ENCODE results near the gene COX19.

The COX19 gene

DNA sequence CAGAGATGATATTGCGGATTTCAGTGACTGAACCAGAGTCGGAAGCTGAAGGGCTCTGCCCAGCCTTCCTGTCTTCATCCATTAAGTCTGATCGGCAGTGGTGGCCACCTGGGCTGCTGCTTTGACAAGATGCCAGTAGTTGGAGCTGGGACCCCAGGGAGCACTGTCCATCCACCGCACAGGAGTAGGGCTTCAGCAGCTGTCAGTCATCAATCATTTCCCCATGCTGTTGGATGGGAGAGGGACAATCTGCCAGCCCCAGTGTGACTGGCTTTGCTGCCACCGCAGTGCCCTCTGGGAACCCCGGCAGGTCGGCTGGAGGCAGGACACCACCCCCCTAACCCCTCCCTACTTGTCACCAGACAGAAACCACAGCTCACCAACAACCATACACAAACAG is 46.0 kb upstream of the COX19 start:
- Histone ChIP-seq H3K36me3 (peaks cover 34% of the 10 kb centered on the region), H3K27me3 (no peaks in the 10 kb centered on the region), H3K9me3 (no peaks in the 10 kb centered on the region), H3K4me3 (ENCODE audit: low read depth, low read length) (no peak overlapping the region), H3K4me1 (no peaks in the 10 kb centered on the region)
- DNase-seq: peak; percentile 44
- no peak for TF ChIP-seq CTCF (IDR thresholded peaks at IDR 0.05; ENCODE audit: low read depth, low read length)

- DNase-seq: no peak
Measured at GRCh38 chr7:1020849-1021251, 45.5 kb upstream of the COX19 start.

GRCh38 chr7:1019789-1020610 is 44.7 kb upstream of the COX19 start:
- no peaks in the 10 kb centered on the region for H3K27me3 ChIP-seq
- H3K4me3 ChIP-seq (ENCODE audit: low read depth, low read length): no peak overlapping the region
- H3K36me3 ChIP-seq: peaks cover 22% of the 10 kb centered on the region
- no peaks in the 10 kb centered on the region for H3K4me1 ChIP-seq
- H3K9me3 ChIP-seq: no peaks in the 10 kb centered on the region
- peak; percentile 11 for DNase-seq
- no peak for TF ChIP-seq CTCF (IDR thresholded peaks at IDR 0.05; ENCODE audit: low read depth, low read length)

More at GRCh38 chr7:1020849-1021251, 45.5 kb upstream of the COX19 start:
- Histone ChIP-seq H3K4me1 (no peaks in the 10 kb centered on the region), H3K4me3 (ENCODE audit: low read depth, low read length) (no peak overlapping the region), H3K27me3 (no peaks in the 10 kb centered on the region), H3K9me3 (no peaks in the 10 kb centered on the region), H3K36me3 (peaks cover 29% of the 10 kb centered on the region)
- peak; percentile 27 for TF ChIP-seq CTCF (IDR thresholded peaks at IDR 0.05; ENCODE audit: low read depth, low read length)

GRCh38 chr7:1019255-1019785 is 44.0 kb upstream of the COX19 start:
- H3K9me3 ChIP-seq: no peaks in the 10 kb centered on the region
- DNase-seq: no peak
- peaks cover 22% of the 10 kb centered on the region for H3K36me3 ChIP-seq
- TF ChIP-seq CTCF (IDR thresholded peaks at IDR 0.05; ENCODE audit: low read depth, low read length): no peak
- no peaks in the 10 kb centered on the region for H3K4me1 ChIP-seq
- H3K27me3 ChIP-seq: no peaks in the 10 kb centered on the region
- no peak overlapping the region for H3K4me3 ChIP-seq (ENCODE audit: low read depth, low read length)

- Histone ChIP-seq H3K27me3 (no peaks in the 10 kb centered on the region), H3K9me3 (no peaks in the 10 kb centered on the region), H3K4me1 (no peaks in the 10 kb centered on the region), H3K4me3 (ENCODE audit: low read depth, low read length) (no peak overlapping the region), H3K36me3 (peaks cover 22% of the 10 kb centered on the region)
- no peak for DNase-seq
- no peak for TF ChIP-seq CTCF (IDR thresholded peaks at IDR 0.05; ENCODE audit: low read depth, low read length)
Measured at GRCh38 chr7:1018334-1018695, 43.0 kb upstream of the COX19 start.
